MM.1S (cell line): ENCODE measurements around the gene EPB41.

Experiments used
- DNase-seq: peaks from one replicate; pipeline ENCODE4 v3.0.0-alpha.2; 2015
- H2AFZ ChIP-seq: fragments of 300-600 bp; sonication (generic); 2 replicates; pipeline ENCODE4 v1.6.0; 2016; ENCODE audit warnings: antibody characterized with exemption, low read length
- H3F3A ChIP-seq: fragments of 300-600 bp; sonication (generic); 2 replicates; pipeline ENCODE4 v1.6.1; 2016; ENCODE audit warnings: mild to moderate bottlenecking, antibody characterized with exemption, low read length, moderate library complexity, mixed read lengths; ENCODE audit not compliant: insufficient read depth
- H3K27ac ChIP-seq: fragments of 300-600 bp; sonication (generic); 2 replicates; pipeline ENCODE4 v1.5.1; 2016; ENCODE audit warnings: mild to moderate bottlenecking, low read length
- H3K27me3 ChIP-seq: fragments of 300-600 bp; sonication (generic); replicated peaks from 2 replicates; pipeline ENCODE4 v1.6.0; 2016; ENCODE audit warnings: low read length; ENCODE audit not compliant: insufficient read depth
- H3K36me3 ChIP-seq: fragments of 300-600 bp; sonication (generic); replicated peaks from 2 replicates; pipeline ENCODE4 v1.6.1; 2016; ENCODE audit warnings: mild to moderate bottlenecking, low read length, mixed read lengths; ENCODE audit not compliant: insufficient read depth
- H3K4me1 ChIP-seq: fragments of 300-600 bp; sonication (generic); 2 replicates; pipeline ENCODE4 v1.6.1; 2016; ENCODE audit warnings: low read length, mixed read lengths
- H3K4me2 ChIP-seq: fragments of 300-600 bp; sonication (generic); 2 replicates; pipeline ENCODE4 v1.6.0; 2016; ENCODE audit warnings: low read depth, low read length
- H3K4me3 ChIP-seq: fragments of 300-600 bp; sonication (generic); 2 replicates; pipeline ENCODE4 v1.5.1; 2016; ENCODE audit warnings: low read length, mixed read lengths
- H3K79me2 ChIP-seq: fragments of 300-600 bp; sonication (generic); 2 replicates; pipeline ENCODE4 v1.6.1; 2016; ENCODE audit warnings: mixed run types, low read length, mixed read lengths
- H3K9ac ChIP-seq: fragments of 300-600 bp; sonication (generic); 2 replicates; pipeline ENCODE4 v1.6.1; 2016; ENCODE audit warnings: low read length, mixed read lengths
- H3K9me2 ChIP-seq: fragments of 300-600 bp; sonication (generic); replicated peaks from 2 replicates; pipeline ENCODE4 v1.6.1; 2016; ENCODE audit warnings: mild to moderate bottlenecking, low read length, mixed read lengths; ENCODE audit not compliant: insufficient read depth
- H3K9me3 ChIP-seq: fragments of 300-600 bp; sonication (generic); replicated peaks from 2 replicates; pipeline ENCODE4 v1.6.1; 2016; ENCODE audit warnings: mild to moderate bottlenecking, low read length, mixed read lengths; ENCODE audit not compliant: insufficient read depth
- H4K20me1 ChIP-seq: fragments of 300-600 bp; sonication (generic); 2 replicates; pipeline ENCODE4 v1.6.1; 2016; ENCODE audit warnings: mild to moderate bottlenecking, low read length, moderate library complexity, mixed read lengths; ENCODE audit not compliant: insufficient read depth
- EZH2 ChIP-seq: fragments of 300-600 bp; sonication (generic); optimal IDR thresholded peaks from 2 replicates; pipeline ENCODE3; 2017; ENCODE audit warnings: low read depth, mild to moderate bottlenecking, antibody characterized with exemption, low read length, mixed read lengths
- EZH2phosphoT487 ChIP-seq: fragments of 300-600 bp; sonication (generic); IDR thresholded peaks from 2 replicates; pipeline ENCODE4 v1.6.1; 2018; ENCODE audit warnings: antibody characterized with exemption, low read length
- TF ChIP-seq, protein P1 (sequence below): fragments of 300-600 bp; sonication (generic); IDR thresholded peaks from 2 replicates; pipeline ENCODE4 v1.5.1; 2016; ENCODE audit warnings: antibody characterized with exemption, low read length, mixed read lengths

Gene EPB41

DNA sequence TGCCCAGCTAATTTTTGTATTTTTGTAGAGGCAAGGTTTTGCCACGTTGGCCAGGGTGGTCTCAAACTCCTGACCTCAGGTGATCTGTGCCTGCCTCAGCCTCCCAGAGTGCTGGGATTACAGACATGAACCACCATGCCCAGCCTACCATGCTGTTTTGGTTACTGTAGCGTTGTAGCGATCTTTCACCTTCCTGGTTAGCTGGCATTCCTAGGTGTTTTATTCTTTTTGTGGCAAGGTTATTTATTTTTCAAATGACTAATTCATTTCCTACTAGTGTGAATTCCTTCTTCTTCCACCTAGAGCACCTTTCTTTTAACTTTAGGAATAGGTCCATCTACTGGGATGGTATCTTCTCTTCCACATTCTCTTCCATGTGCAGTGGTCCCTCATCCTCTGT is 180.1 kb downstream of the EPB41 start:
- Histone ChIP-seq H3K9me3 (no peaks in the 10 kb centered on the region), H3K27me3 (no peaks in the 10 kb centered on the region), H3K79me2 (no peaks in the 10 kb centered on the region), H4K20me1 (no peaks in the 10 kb centered on the region), H3K9ac (no peak overlapping the region), H3K4me2 (no peak overlapping the region), H3K36me3 (no peaks in the 10 kb centered on the region; the same call in 1 of the 2 replicates), H3K9me2 (no peaks in the 10 kb centered on the region), H2AFZ (no peak overlapping the region), H3K4me1 (no peaks in the 10 kb centered on the region), H3K4me3 (no peak overlapping the region), H3F3A (no peaks in the 10 kb centered on the region), H3K27ac (no peak overlapping the region)
- no peak for TF ChIP-seq EZH2
- TF ChIP-seq, protein P1, sequence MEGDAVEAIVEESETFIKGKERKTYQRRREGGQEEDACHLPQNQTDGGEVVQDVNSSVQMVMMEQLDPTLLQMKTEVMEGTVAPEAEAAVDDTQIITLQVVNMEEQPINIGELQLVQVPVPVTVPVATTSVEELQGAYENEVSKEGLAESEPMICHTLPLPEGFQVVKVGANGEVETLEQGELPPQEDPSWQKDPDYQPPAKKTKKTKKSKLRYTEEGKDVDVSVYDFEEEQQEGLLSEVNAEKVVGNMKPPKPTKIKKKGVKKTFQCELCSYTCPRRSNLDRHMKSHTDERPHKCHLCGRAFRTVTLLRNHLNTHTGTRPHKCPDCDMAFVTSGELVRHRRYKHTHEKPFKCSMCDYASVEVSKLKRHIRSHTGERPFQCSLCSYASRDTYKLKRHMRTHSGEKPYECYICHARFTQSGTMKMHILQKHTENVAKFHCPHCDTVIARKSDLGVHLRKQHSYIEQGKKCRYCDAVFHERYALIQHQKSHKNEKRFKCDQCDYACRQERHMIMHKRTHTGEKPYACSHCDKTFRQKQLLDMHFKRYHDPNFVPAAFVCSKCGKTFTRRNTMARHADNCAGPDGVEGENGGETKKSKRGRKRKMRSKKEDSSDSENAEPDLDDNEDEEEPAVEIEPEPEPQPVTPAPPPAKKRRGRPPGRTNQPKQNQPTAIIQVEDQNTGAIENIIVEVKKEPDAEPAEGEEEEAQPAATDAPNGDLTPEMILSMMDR: no peak
- TF ChIP-seq EZH2phosphoT487: no peak
- DNase-seq: no peak

DNA sequence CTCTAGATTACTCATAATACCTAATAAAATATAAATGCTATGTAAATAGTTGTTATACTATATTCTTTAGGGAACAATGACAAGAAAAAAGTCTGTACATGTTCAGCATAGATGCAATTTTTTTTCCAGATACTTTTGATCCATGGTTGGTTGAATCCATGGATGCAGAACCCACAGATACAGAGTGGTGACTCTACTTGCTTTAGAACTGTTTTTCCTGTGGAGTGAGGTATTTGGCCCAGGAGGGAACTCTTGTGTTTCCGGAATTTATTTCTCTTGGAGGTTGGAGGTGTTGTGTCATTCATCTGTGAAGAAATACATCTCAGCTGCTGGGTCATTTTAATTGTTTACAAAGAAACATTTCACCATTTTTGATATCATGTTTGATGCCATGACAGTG is 180.6 kb downstream of the EPB41 start:
- Histone ChIP-seq H3K4me2 (no peak overlapping the region), H2AFZ (no peak overlapping the region), H3K9ac (no peak overlapping the region), H3K9me2 (no peaks in the 10 kb centered on the region), H3K79me2 (no peaks in the 10 kb centered on the region), H3K4me1 (no peaks in the 10 kb centered on the region), H3K27ac (no peak overlapping the region), H3K4me3 (no peak overlapping the region), H4K20me1 (no peaks in the 10 kb centered on the region), H3K27me3 (no peaks in the 10 kb centered on the region), H3K9me3 (no peaks in the 10 kb centered on the region), H3K36me3 (no peaks in the 10 kb centered on the region; the same call in 1 of the 2 replicates), H3F3A (no peaks in the 10 kb centered on the region)
- no peak for DNase-seq
- no peak for TF ChIP-seq EZH2
- no peak for TF ChIP-seq EZH2phosphoT487
- TF ChIP-seq, protein P1: no peak

DNA sequence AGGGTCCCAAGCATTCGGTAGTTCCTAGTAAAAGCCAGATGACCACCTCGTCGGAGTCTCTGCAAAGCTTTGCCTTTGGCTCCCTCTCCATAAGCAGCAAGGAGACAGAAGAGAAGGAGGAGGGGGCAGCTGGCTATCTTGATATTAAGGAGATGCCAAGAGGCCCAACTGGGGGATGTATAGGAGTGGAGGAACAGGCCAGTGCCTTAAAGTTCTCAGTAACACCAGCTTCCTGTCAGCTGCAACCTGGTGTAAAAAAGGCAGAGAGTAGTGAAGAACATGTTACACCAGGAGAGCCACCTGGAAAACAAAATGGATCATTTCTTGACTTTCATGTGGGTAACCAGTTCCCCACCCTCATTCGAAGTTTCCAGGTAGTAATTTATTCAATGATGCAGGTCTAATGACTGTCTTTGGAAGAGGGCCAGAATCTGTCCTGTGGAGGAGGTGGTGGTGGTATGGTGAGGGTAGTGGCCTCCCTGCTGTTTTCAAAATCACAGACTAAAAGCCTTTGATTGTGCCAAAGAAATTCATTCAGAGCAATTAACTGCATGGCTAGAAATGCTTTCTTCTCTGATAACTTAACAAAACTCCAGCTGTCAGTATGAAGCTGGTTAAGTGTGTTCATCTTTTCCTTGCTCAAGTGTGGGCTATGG is 182.0 kb downstream of the EPB41 start:
- Histone ChIP-seq H3K36me3 (no peaks in the 10 kb centered on the region; the same call in 1 of the 2 replicates), H3K9me3 (no peaks in the 10 kb centered on the region), H3K4me3 (no peak overlapping the region), H3K4me1 (no peaks in the 10 kb centered on the region), H3K9me2 (no peaks in the 10 kb centered on the region), H4K20me1 (no peaks in the 10 kb centered on the region), H3K27ac (no peak overlapping the region), H3K4me2 (no peak overlapping the region), H3K9ac (no peak overlapping the region), H3K79me2 (no peaks in the 10 kb centered on the region), H3K27me3 (no peaks in the 10 kb centered on the region), H3F3A (no peaks in the 10 kb centered on the region), H2AFZ (no peak overlapping the region)
- DNase-seq: no peak
- TF ChIP-seq EZH2 (no peak), EZH2phosphoT487 (no peak)
- TF ChIP-seq, protein P1: no peak
